ENCODE data around the gene ASTE1. TPM values are rescaled to one million over a fixed set of nuclear protein-coding genes. Genes with fewer than 3 reads are reported as not detected.

ASTE1 gene
- total and polyA plus RNA-seq, 2 of the 8 experiments (the other 6 are each of a cell fraction or from before 2014, with no cell fraction given), result 6.4 TPM; not detected in 1

DNA sequence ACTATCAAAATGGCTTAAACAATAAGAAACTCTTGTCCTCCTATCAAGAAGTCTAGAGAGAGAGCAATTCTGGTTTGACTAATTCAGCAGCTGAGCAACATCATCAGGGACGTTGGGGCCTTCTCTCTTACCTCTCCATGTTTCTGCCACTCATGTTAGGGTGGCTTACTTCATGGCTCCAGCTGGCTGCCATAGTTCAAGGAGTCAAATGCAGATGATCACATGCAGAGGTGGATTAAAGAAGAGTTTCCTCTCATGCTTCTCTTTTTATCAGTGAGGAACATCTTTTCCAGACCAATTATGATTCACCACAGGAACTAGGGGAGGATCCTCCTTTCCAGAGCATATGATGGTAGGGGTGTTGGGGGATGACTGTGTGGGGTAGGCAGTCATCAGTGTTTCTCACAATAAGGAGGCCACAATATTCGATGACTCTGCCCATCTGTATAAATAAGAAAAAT is 45.5 kb upstream of the ASTE1 start:
- ChIA-PET POLR2A (ENCODE audit: partially characterized antibody) (no interaction called here), CTCF (ENCODE audit: partially characterized antibody) (no interaction called here)
- no peak overlapping the region for H4K91ac ChIP-seq (replicated peaks; ENCODE audit: insufficient read length, low read length)
- no peaks in the 10 kb centered on the region for H3K79me2 ChIP-seq (ENCODE audit: control insufficient read depth in 1 of 2, insufficient read depth in 2 of 2, low read length in 2 of 2)
- H3K4me2 ChIP-seq (ENCODE audit: insufficient read depth in 1 of 2, low read depth in 2 of 2, low read length in 2 of 2), result no peak overlapping the region
- no peaks in the 10 kb centered on the region for H3K9me3 ChIP-seq (ENCODE audit: insufficient read depth in 2 of 2, low read depth in 1 of 2, low read length in 1 of 2)
- H2BK120ac ChIP-seq (replicated peaks; ENCODE audit: low read depth, low read length), result no peak overlapping the region
- no peak overlapping the region for H3K4me3 ChIP-seq (ENCODE audit: extremely low read depth in 1 of 4, insufficient read depth in 2 of 4, low read depth in 3 of 4, low read length in 4 of 4)
- WGBS, 2 experiments (ENCODE audit: extremely low coverage in 1 of 2, insufficient coverage in 1 of 2, insufficient read length in 1 of 2, insufficient replicate concordance in 2 of 2, low coverage in 1 of 2, low lambda C conversion rate in 2 of 2, missing lambda C conversion rate in 1 of 2), result 82% methylated on average over 2 of the region's 2 CpGs; no CpG with 5 or more reads in 1 of the 2 experiments
- no peak overlapping the region for H2AK5ac ChIP-seq (ENCODE audit: low read depth, low read length)
- H2BK12ac ChIP-seq (ENCODE audit: low read depth, low read length), result no peak overlapping the region
- H3K36me3 ChIP-seq (ENCODE audit: control insufficient read depth in 2 of 4, insufficient read depth in 4 of 4, low read length in 3 of 4), result no peaks in the 10 kb centered on the region
- H3K4ac ChIP-seq (replicated peaks; ENCODE audit: insufficient read length, low read depth, low read length), result no peak overlapping the region
- DNase-seq (ENCODE audit: low read depth in 1 of 2, low spot score in 2 of 2) (no peak), FAIRE-seq (no peak)
- no peak overlapping the region for H2BK15ac ChIP-seq (ENCODE audit: low read length)
- no peak overlapping the region for H3K14ac ChIP-seq (ENCODE audit: insufficient read length)
- H3K79me1 ChIP-seq (ENCODE audit: low read depth, low read length), result no peaks in the 10 kb centered on the region
- H3K18ac ChIP-seq (ENCODE audit: extremely low read depth, low read length), result no peak overlapping the region
- H3K23me2 ChIP-seq (ENCODE audit: low read depth, low read length), result no peaks in the 10 kb centered on the region
- no peak overlapping the region for H3K27ac ChIP-seq (ENCODE audit: low read depth, low read length)
- H3K27me3 ChIP-seq (replicated peaks in 1 of 4; ENCODE audit: control insufficient read depth in 3 of 4, extremely low read depth in 1 of 4, insufficient read depth in 3 of 4, low read length in 3 of 4), result no peaks in the 10 kb centered on the region
- no peak overlapping the region for H4K8ac ChIP-seq (ENCODE audit: extremely low read depth, insufficient read depth, low read length)
- H3K4me1 ChIP-seq (replicated peaks in 1 of 4; ENCODE audit: control insufficient read depth in 3 of 4, insufficient read depth in 4 of 4, low read length in 3 of 4), result peaks cover 0 to 7% (median 3%) of the 10 kb centered on the region in 4 experiments
- no peak overlapping the region for H3K56ac ChIP-seq (replicated peaks; ENCODE audit: insufficient read length, low read depth, low read length)
- no peaks in the 10 kb centered on the region for H4K20me1 ChIP-seq (replicated peaks in 1 of 2; ENCODE audit: control insufficient read depth in 1 of 2, insufficient read depth in 2 of 2, low read length in 2 of 2)
- H2AFZ ChIP-seq (ENCODE audit: low read length), result peak overlapping the region; percentile 65; the same call in 1 of the 2 replicates
- no peak overlapping the region for H2BK5ac ChIP-seq (ENCODE audit: low read depth, low read length)
- no peak overlapping the region for H3K23ac ChIP-seq (ENCODE audit: insufficient read length)
- H3K9ac ChIP-seq (replicated peaks in 1 of 4; ENCODE audit: extremely low read depth in 1 of 4, low read depth in 3 of 4, low read length in 3 of 4), result no peak overlapping the region
- H2BK20ac ChIP-seq (ENCODE audit: low read length), result no peak overlapping the region
- H4K5ac ChIP-seq (ENCODE audit: insufficient read length, low read depth, low read length), result no peak overlapping the region
- TF ChIP-seq BRCA1 (IDR thresholded peaks at IDR 0.05; ENCODE audit: low read depth, low read length) (no peak), SIN3A (conservative IDR thresholded peaks at IDR 0.05 in 1 of 2, IDR thresholded peaks at IDR 0.05 in 1 of 2; ENCODE audit: low read depth in 1 of 2, low read length in 2 of 2) (no peak), KDM4A (IDR thresholded peaks at IDR 0.05; ENCODE audit: low read depth, low read length, severe bottlenecking) (no peak), TBP (IDR thresholded peaks at IDR 0.05; ENCODE audit: low read depth, low read length) (no peak), KDM5A (IDR thresholded peaks at IDR 0.05; ENCODE audit: low read length) (no peak), RBBP5 (IDR thresholded peaks at IDR 0.05; ENCODE audit: borderline replicate concordance, low read depth, low read length) (no peak), HDAC2 (IDR thresholded peaks at IDR 0.05; ENCODE audit: borderline replicate concordance in 1 of 2, low read depth in 2 of 2, low read length in 2 of 2) (no peak), E2F6 (IDR thresholded peaks at IDR 0.05) (no peak), NRF1 (IDR thresholded peaks at IDR 0.05; ENCODE audit: low read depth, low read length) (no peak), EGR1 (IDR thresholded peaks at IDR 0.05; ENCODE audit: borderline replicate concordance, low read depth, low read length) (no peak)
